ENCODE results near the gene GNAT1.

GRCh38 chr3:50205413-50206276 is 14.2 kb downstream of the GNAT1 start:
- no peak for TF ChIP-seq ZFP30 (CRISPR knock-in tag; IDR thresholded peaks at IDR 0.05)
- TF ChIP-seq CSDC2 (CRISPR knock-in tag; IDR thresholded peaks at IDR 0.05): no peak
- no peak for TF ChIP-seq ARNTL (CRISPR knock-in tag; IDR thresholded peaks at IDR 0.05; ENCODE audit: borderline replicate concordance, low read depth)
- TF ChIP-seq TOX (CRISPR knock-in tag; IDR thresholded peaks at IDR 0.05; ENCODE audit: borderline replicate concordance): no peak
- no peak for TF ChIP-seq PATZ1 (CRISPR knock-in tag; IDR thresholded peaks at IDR 0.05; ENCODE audit: borderline replicate concordance)
- no peak for TF ChIP-seq SNAI2 (CRISPR knock-in tag; IDR thresholded peaks at IDR 0.05)
- TF ChIP-seq CSRNP3 (CRISPR knock-in tag; IDR thresholded peaks at IDR 0.05): no peak
- no peak for TF ChIP-seq ZNF565 (CRISPR knock-in tag; conservative IDR thresholded peaks at IDR 0.05; ENCODE audit: low read depth)

Data from SK-N-SH treated with all-trans-retinoic acid at 6 μM for 48 hours (cell line).